Stimulated activated naive B cell treated with anti-CD40 and anti-IgM and Interleukin-4, amounts not matched to agents 10 μg/mL and 1 μg/mL and 100 μg/mL, for 72 hours (primary cell): Measurements from ENCODE around the gene AATK.

Experiments
- ATAC-seq, 2 donors: fragments of 150-1000 bp; cut with Tn5 transposase; replicated peaks; 2 replicates each; pipeline ENCODE4 v1.10.0; 2021; ENCODE audit warnings: moderate library complexity in 1 of 2
- DNase-seq: peaks from one replicate; pipeline ENCODE4 v3.0.0; 2021
- H3K27ac Mint-ChIP-seq: one replicate; pipeline ENCODE4 v1.8.0; 2022; ENCODE audit warnings: mild to moderate bottlenecking, mixed read lengths
- H3K27me3 Mint-ChIP-seq, 2 donors: one replicate each; pipeline ENCODE4 v1.8.0; 2022; ENCODE audit warnings: mixed read lengths in 2 of 2
- H3K36me3 Mint-ChIP-seq, 2 donors: one replicate each; pipeline ENCODE4 v1.8.0; 2022; ENCODE audit warnings: mixed read lengths in 2 of 2, mild to moderate bottlenecking in 1 of 2
- H3K4me1 Mint-ChIP-seq, 2 donors: one replicate each; pipeline ENCODE4 v1.8.0; 2022; ENCODE audit warnings: mixed read lengths in 2 of 2, mild to moderate bottlenecking in 1 of 2
- H3K4me3 Mint-ChIP-seq, 2 donors: one replicate each; pipeline ENCODE4 v1.8.0; 2022; ENCODE audit warnings: mild to moderate bottlenecking in 2 of 2, mixed read lengths in 2 of 2, moderate library complexity in 1 of 2
- H3K9me3 Mint-ChIP-seq, 2 donors: one replicate each; pipeline ENCODE4 v1.8.0; 2022; ENCODE audit warnings: mixed read lengths in 2 of 2, mild to moderate bottlenecking in 1 of 2

The AATK gene

DNA sequence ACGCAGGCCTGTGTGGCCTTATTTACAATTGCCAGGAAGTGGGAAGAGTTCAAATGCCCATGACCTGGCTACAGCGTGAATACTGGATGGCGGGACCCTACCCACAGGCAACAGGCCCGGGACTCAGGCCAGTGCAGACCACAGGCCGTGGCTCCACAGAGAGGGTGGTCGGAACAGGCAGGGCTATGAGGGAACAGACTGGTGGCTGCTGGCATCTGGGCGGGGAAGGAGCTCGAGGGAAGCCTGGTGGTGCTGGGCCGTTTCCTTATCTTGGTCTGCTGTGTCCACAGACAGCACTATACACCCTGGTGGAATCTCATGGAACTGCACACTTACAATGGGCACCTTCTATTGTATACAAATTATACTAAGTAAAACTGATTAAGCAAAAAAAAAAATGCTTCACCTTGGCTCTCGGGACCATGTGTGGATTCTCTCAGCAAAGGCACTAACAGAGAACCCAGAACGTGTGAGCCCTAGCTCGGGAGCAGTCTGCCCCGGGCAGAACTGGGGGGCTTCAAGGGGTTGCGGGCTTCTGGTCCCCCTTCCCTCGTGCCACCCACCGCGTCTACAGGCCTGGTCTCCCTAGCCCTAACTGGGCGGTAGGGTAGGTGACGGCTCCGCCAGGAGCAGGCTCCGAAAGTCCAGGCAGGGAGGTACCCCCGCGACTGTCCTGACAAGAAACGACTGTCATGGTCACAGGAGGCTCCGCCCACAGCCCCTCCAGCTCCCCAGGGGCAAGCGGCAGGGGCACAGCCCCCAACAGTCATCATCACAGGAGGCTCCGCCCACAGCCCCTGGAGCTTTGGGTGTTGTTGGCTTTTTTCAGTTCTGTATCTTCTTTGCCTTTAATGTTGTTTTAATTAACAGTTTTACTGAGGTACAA, 34.9 kb upstream of the AATK start:
- H3K36me3 Mint-ChIP-seq = peaks cover 27 to 29% of the 10 kb centered on the region in 2 donors
- H3K4me3 Mint-ChIP-seq = no peak overlapping the region
- no peaks in the 10 kb centered on the region for H3K27me3 Mint-ChIP-seq
- DNase-seq (no peak), ATAC-seq (peak; percentile 87 to 91)
- H3K27ac Mint-ChIP-seq = no peak overlapping the region
- H3K9me3 Mint-ChIP-seq = no peaks in the 10 kb centered on the region
- peaks cover 0 to 2% of the 10 kb centered on the region in 2 donors for H3K4me1 Mint-ChIP-seq

- H3K4me3 Mint-ChIP-seq = no peak overlapping the region
- no peak overlapping the region for H3K27ac Mint-ChIP-seq
- ATAC-seq = no peak
- peaks cover 0 to 2% of the 10 kb centered on the region in 2 donors for H3K4me1 Mint-ChIP-seq
- peaks cover 27 to 29% of the 10 kb centered on the region in 2 donors for H3K36me3 Mint-ChIP-seq
- H3K9me3 Mint-ChIP-seq = no peaks in the 10 kb centered on the region
- H3K27me3 Mint-ChIP-seq = no peaks in the 10 kb centered on the region
- DNase-seq = no peak
Measured at GRCh38 chr17:81200201-81200600, 34.2 kb upstream of the AATK start.

- no peak for ATAC-seq
- peaks cover 0 to 2% of the 10 kb centered on the region in 2 donors for H3K4me1 Mint-ChIP-seq
- no peak overlapping the region for H3K4me3 Mint-ChIP-seq
- no peaks in the 10 kb centered on the region for H3K27me3 Mint-ChIP-seq
- H3K27ac Mint-ChIP-seq = no peak overlapping the region
- peaks cover 23 to 29% of the 10 kb centered on the region in 2 donors for H3K36me3 Mint-ChIP-seq
- no peaks in the 10 kb centered on the region for H3K9me3 Mint-ChIP-seq
- DNase-seq = no peak
Measured at GRCh38 chr17:81199482-81199830, 33.4 kb upstream of the AATK start.

DNA sequence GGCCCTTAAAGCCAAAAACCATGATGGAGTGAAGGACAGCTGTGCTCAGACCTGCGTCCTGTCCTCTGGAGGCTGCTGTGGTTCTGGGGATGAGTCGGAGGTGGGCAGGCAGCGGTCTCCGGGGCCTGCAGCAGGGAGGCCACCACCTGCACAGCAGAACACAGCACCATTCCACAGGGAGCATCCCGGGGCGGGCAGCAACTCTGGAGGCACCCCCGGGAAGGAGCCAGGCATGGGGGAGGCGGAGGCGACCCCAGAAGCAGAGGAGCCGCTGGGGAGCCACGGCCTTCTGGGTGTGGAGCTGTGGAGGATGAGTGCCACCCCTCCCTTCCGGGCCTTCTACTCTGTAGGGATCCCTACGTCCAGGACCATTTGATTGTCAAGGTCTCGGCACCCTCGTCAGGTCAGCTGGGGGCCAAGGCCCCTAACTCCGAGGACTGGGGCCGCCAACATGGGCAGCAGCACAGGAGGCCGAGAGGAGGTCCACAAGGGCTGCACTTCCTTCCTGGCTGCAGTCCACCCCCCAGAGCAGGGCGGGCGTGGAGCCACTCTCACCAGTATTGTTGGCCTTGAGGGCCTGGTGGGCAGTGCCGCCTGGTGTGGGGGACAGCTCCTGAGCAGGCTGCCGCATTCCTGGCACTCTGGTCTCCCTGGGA, 32.9 kb upstream of the AATK start:
- H3K4me3 Mint-ChIP-seq = no peak overlapping the region
- H3K27me3 Mint-ChIP-seq = no peaks in the 10 kb centered on the region
- H3K4me1 Mint-ChIP-seq = peaks cover 0 to 2% of the 10 kb centered on the region in 2 donors
- DNase-seq = no peak
- no peak for ATAC-seq
- H3K9me3 Mint-ChIP-seq = no peaks in the 10 kb centered on the region
- H3K36me3 Mint-ChIP-seq = peaks cover 25 to 34% of the 10 kb centered on the region in 2 donors
- H3K27ac Mint-ChIP-seq = no peak overlapping the region

DNA sequence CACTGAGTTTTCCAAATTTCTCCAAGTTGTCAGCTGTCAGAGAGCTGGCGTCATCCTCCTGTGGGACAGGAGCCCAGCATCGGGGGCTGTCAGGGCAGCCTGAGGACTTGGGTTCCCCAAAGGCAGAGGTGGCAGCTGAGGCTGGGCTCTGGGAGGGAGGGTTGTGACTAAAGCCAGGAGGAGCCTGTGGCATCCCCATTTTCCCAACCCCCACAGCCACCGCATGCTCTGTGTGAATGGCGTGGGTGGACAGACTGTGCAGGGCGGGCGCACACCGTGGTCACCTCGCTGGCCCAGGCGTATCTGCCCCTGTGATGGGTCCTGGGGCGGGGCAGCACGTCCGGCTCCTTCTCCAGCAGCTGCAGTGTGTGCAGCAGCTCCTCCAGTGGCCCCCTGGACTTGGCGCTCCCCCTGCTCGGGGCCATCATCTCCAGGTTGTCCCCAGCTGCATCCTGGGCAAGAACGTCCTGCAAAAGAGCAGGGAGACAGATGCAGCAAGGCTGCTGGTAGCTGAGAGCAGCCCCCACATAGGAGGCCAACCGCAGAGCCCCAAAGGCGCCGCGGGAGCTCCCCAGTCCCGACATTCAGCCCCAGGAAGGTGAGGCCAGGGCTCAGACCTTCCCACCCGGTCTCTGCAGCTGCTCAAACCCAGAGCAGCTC, 31.9 kb upstream of the AATK start:
- H3K9me3 Mint-ChIP-seq = no peaks in the 10 kb centered on the region

DNA sequence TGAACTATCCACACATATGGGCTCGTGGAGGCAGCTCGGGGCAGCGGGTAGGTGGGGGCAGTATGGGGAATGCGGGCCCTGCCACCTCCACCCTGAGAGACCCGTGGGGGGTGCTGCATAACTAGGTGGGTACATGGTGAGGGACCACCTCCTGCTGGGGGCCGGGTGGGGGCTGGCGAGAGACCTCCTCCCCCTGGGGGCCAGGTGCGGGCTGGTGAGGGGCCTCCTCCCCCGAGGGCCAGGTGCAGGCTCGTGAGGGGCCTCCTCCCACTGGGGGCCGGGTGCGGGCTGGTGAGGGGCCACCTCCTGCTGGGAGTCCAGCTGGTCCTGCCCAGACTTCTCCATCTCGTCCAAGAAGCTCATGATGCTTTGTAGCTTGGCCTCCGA, 31.4 kb upstream of the AATK start:
- Mint-ChIP-seq H3K27me3 (no peaks in the 10 kb centered on the region), H3K36me3 (peaks cover 16 to 22% of the 10 kb centered on the region in 2 donors), H3K4me3 (no peak overlapping the region), H3K9me3 (no peaks in the 10 kb centered on the region), H3K27ac (no peak overlapping the region), H3K4me1 (peaks cover 0 to 4% of the 10 kb centered on the region in 2 donors)
- no peak for DNase-seq
- ATAC-seq = no peak

More for the DNA sequence above, 31.9 kb upstream of the AATK start:
- no peak for ATAC-seq
- Mint-ChIP-seq H3K27me3 (no peaks in the 10 kb centered on the region), H3K4me1 (peaks cover 0 to 4% of the 10 kb centered on the region in 2 donors), H3K27ac (no peak overlapping the region), H3K36me3 (peaks cover 21 to 26% of the 10 kb centered on the region in 2 donors), H3K4me3 (no peak overlapping the region)
- no peak for DNase-seq

- H3K4me3 Mint-ChIP-seq = no peak overlapping the region
- H3K9me3 Mint-ChIP-seq = no peaks in the 10 kb centered on the region
- DNase-seq (no peak), ATAC-seq (no peak)
- peaks cover 0 to 2% of the 10 kb centered on the region in 2 donors for H3K4me1 Mint-ChIP-seq
- no peak overlapping the region for H3K27ac Mint-ChIP-seq
- peaks cover 14 to 18% of the 10 kb centered on the region in 2 donors for H3K36me3 Mint-ChIP-seq
- H3K27me3 Mint-ChIP-seq = no peaks in the 10 kb centered on the region
Measured at GRCh38 chr17:81196505-81197408, 30.7 kb upstream of the AATK start.

DNA sequence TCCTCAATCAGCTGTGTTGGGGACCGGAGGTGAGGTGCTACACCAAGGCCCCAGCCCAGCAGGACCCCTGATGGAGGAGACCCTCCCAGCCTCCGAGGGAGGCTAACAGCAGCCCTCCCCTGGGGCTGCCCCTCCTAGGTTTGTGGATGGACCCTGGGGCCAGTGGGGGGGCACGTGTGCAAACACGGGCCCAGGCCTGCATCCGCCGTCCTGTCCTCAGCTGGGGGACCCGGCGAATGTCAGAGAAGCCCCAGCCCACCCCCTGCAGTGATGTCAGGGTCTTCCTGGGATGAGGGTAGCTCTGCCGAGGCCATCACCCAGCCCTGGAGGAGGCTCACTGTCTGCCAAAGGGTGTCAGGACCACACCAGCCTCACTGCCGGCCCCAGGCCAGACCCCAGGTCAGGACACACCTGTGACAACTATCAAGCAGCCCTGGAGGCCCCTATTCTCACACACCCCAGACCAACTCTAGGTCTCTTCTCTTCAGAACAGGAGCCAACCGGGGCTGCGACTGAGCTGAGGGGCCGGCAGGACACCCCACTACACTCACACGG, 30.0 kb upstream of the AATK start:
- Mint-ChIP-seq H3K4me1 (peaks cover 0 to 2% of the 10 kb centered on the region in 2 donors), H3K36me3 (peaks cover 14 to 18% of the 10 kb centered on the region in 2 donors), H3K4me3 (no peak overlapping the region), H3K27ac (no peak overlapping the region), H3K27me3 (no peaks in the 10 kb centered on the region), H3K9me3 (no peaks in the 10 kb centered on the region)
- no peak for ATAC-seq
- no peak for DNase-seq

- Mint-ChIP-seq H3K27ac (no peak overlapping the region), H3K9me3 (no peaks in the 10 kb centered on the region), H3K4me1 (peaks cover 0 to 2% of the 10 kb centered on the region in 2 donors), H3K27me3 (no peaks in the 10 kb centered on the region), H3K4me3 (no peak overlapping the region), H3K36me3 (peaks cover 15 to 18% of the 10 kb centered on the region in 2 donors)
- DNase-seq (no peak), ATAC-seq (no peak)
Measured at GRCh38 chr17:81194941-81195901, 29.2 kb upstream of the AATK start.

DNA sequence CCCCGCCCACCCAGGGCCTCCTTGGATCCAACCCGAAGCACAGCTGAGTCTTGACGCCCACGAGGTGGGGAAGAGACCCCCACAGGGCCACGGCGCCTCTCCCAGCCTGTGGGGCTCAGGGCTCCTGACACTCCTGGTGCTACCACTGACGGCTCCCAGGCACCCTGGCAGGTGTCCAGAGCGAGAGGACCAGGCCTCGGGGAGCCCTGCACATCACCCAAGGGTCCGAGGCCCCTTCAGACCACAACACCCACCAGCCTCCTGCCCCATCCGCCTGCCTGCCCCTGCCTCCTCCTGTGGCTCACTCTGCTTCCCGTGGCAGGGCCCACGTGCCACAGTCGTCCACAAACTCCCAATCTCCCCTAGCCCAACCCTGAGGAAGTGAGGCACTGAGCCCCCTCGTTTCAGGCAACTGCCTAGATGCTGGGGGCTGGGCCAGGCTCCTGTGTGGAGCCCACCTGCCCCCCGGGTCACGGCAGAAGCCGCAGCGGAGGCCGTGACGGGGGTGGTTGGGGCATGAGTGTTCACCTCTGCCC, 28.3 kb upstream of the AATK start:
- Mint-ChIP-seq H3K36me3 (peaks cover 17 to 18% of the 10 kb centered on the region in 2 donors), H3K9me3 (no peaks in the 10 kb centered on the region)

GRCh38 chr17:81193470-81194224, 27.6 kb upstream of the AATK start:
- Mint-ChIP-seq H3K27ac (no peak overlapping the region), H3K4me1 (peaks cover 0 to 2% of the 10 kb centered on the region in 2 donors), H3K36me3 (peaks cover 20 to 23% of the 10 kb centered on the region in 2 donors), H3K9me3 (no peaks in the 10 kb centered on the region), H3K27me3 (no peaks in the 10 kb centered on the region), H3K4me3 (no peak overlapping the region)
- DNase-seq (no peak), ATAC-seq (peak in 1 of 2 donors; percentile 59)

More for the DNA sequence above, 28.3 kb upstream of the AATK start:
- H3K4me1 Mint-ChIP-seq = peaks cover 0 to 2% of the 10 kb centered on the region in 2 donors
- peak overlapping the region; percentile 76 for H3K27ac Mint-ChIP-seq
- H3K4me3 Mint-ChIP-seq = no peak overlapping the region
- H3K27me3 Mint-ChIP-seq = no peaks in the 10 kb centered on the region
- ATAC-seq = no peak
- no peak for DNase-seq

DNA sequence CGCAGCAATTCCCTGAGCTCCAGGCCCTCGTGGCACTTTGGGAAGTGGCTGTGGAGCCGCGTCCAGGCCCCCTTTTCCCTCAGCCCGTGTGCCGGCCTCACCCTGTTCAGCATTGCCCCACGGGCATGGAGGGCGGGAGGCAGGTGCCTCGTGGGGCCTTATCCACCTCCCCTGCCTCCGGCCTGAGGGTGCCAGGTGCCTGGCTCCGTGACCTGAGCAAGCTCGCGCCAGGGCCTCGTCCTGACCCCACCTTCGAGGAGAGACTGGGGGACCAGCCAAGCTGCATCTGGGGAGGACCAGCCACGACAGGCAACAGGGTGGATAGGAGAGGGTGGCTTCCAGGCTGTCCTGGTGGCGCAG, 27.0 kb upstream of the AATK start:
- Mint-ChIP-seq H3K4me3 (no peak overlapping the region), H3K4me1 (peaks cover 0 to 2% of the 10 kb centered on the region in 2 donors), H3K36me3 (peaks cover 16 to 20% of the 10 kb centered on the region in 2 donors), H3K27ac (no peak overlapping the region), H3K27me3 (no peaks in the 10 kb centered on the region), H3K9me3 (no peaks in the 10 kb centered on the region)
- ATAC-seq = no peak
- no peak for DNase-seq
